SK-N-SH (cell line): ENCODE data around the gene SH3PXD2A. TPM values are rescaled to one million over a fixed set of nuclear protein-coding genes. Genes with fewer than 3 reads are reported as not detected.

Experiments
- CTCF ChIA-PET: fragments of 300-600, 350-600 bp; formaldehyde crosslinking; extraction: SDS; loops from one replicate; lab custom pipeline; 2021; lab: Yijun Ruan, JAX
- POLR2A ChIA-PET: fragments of 350-600 bp; sonication (Branson Sonifier 250); formaldehyde crosslinking; extraction: SDS; loops from one replicate; lab custom pipeline; 2020; ENCODE audit warnings: antibody characterized with exemption, inconsistent platforms; lab: Yijun Ruan, JAX
- DNase-seq: peaks from one replicate; pipeline ENCODE4 v3.0.0; 2012
- H2AFZ ChIP-seq: fragments of 200-600 bp; sonication (generic); 2 replicates; pipeline ENCODE4 v1.8.1; 2016; ENCODE audit warnings: antibody characterized with exemption, mild to moderate bottlenecking, low read depth
- H3F3A ChIP-seq: fragments of 200-600 bp; sonication (generic); replicated peaks from 2 replicates; pipeline ENCODE3; 2016; ENCODE audit warnings: antibody characterized with exemption, mild to moderate bottlenecking; ENCODE audit not compliant: insufficient read depth
- H3K27ac ChIP-seq, 2 experiments: fragments of 200-500 bp in 1 of 2; fragments of 200-600 bp in 1 of 2; sonication (Bioruptor generic) in 1 of 2; sonication (generic), shearing (Covaris generic) in 1 of 2; 2 replicates each; pipeline versions ENCODE4 v1.5.1 to v1.6.1; 2014 to 2016; ENCODE audit warnings: low read depth in 2 of 2, inconsistent platforms in 1 of 2, low read length in 1 of 2, mild to moderate bottlenecking in 1 of 2, mixed read lengths in 1 of 2
- H3K27me3 ChIP-seq: fragments of 200-600 bp; sonication (generic), shearing (Covaris generic); 2 replicates; pipeline ENCODE4 v1.6.1; 2016; ENCODE audit warnings: mixed run types; ENCODE audit not compliant: insufficient read depth
- H3K36me3 ChIP-seq, 2 experiments: fragments of 200-500 bp in 1 of 2; fragments of 200-600 bp in 1 of 2; sonication (Bioruptor generic) in 1 of 2; sonication (generic) in 1 of 2; replicated peaks in 1 of 2; 2 replicates each; pipeline versions ENCODE3 to v1.5.1; 2014 to 2016; ENCODE audit warnings: low read length in 1 of 2, mild to moderate bottlenecking in 1 of 2; ENCODE audit not compliant: insufficient read depth in 2 of 2, control insufficient read depth in 1 of 2
- H3K4me1 ChIP-seq, 2 experiments: fragments of 200-500 bp in 1 of 2; fragments of 200-600 bp in 1 of 2; sonication (Bioruptor generic) in 1 of 2; sonication (generic), shearing (Covaris generic) in 1 of 2; 2 replicates each; pipeline versions ENCODE4 v1.5.1 to v1.6.1; 2014 to 2016; ENCODE audit warnings: low read depth in 1 of 2, low read length in 1 of 2, mixed run types in 1 of 2; ENCODE audit not compliant: insufficient read depth in 2 of 2, control insufficient read depth in 1 of 2
- H3K4me2 ChIP-seq: fragments of 200-600 bp; sonication (generic), shearing (Covaris generic); 2 replicates; pipeline ENCODE4 v1.6.1; 2017; ENCODE audit warnings: mixed run types
- H3K4me3 ChIP-seq, 2 experiments: fragments of 200-500 bp in 1 of 2; fragments of 200-600 bp in 1 of 2; sonication (Bioruptor generic) in 1 of 2; sonication (generic), shearing (Covaris generic) in 1 of 2; 2 replicates each; pipeline versions ENCODE4 v1.5.1 to v1.8.1; 2014 to 2016; ENCODE audit warnings: low read depth in 2 of 2, inconsistent platforms in 1 of 2, low read length in 1 of 2, mild to moderate bottlenecking in 1 of 2, mixed read lengths in 1 of 2, moderate library complexity in 1 of 2
- H3K79me2 ChIP-seq: fragments of 200-600 bp; sonication (generic); 2 replicates; pipeline ENCODE4 v1.8.1; 2017; ENCODE audit warnings: mild to moderate bottlenecking; ENCODE audit not compliant: insufficient read depth
- H3K9ac ChIP-seq: fragments of 200-600 bp; sonication (generic); 2 replicates; pipeline ENCODE4 v1.6.1; 2017; ENCODE audit warnings: mixed run types
- H3K9me2 ChIP-seq: fragments of 200-600 bp; sonication (generic); 2 replicates; pipeline ENCODE4 v1.6.1; 2017; ENCODE audit warnings: mixed run types
- H3K9me3 ChIP-seq: fragments of 200-600 bp; sonication (generic); 2 replicates; pipeline ENCODE4 v1.6.1; 2017; ENCODE audit warnings: mixed run types, mild to moderate bottlenecking, moderate library complexity
- H4K20me1 ChIP-seq: fragments of 200-600 bp; sonication (generic); 2 replicates; pipeline ENCODE4 v1.6.1; 2017; ENCODE audit warnings: mild to moderate bottlenecking, mixed run types; ENCODE audit not compliant: insufficient read depth
- CHD2 ChIP-seq: fragments of 150-350 bp; IDR thresholded peaks from 2 replicates; pipeline ENCODE4 v1.6.1; 2018; ENCODE audit warnings: low read length; ENCODE audit not compliant: partially characterized antibody
- CTCF ChIP-seq: fragments of 200-600 bp; sonication (generic); IDR thresholded peaks from 2 replicates; pipeline ENCODE4 v1.6.1; 2017; ENCODE audit warnings: antibody characterized with exemption, mild to moderate bottlenecking, moderate library complexity
- EP300 ChIP-seq, 2 experiments: IDR thresholded peaks; 2 replicates each; pipeline versions ENCODE4 v1.4.0 to v1.6.1; 2012; ENCODE audit warnings: borderline replicate concordance in 1 of 2, low read depth in 1 of 2, low read length in 1 of 2
- EZH2phosphoT487 ChIP-seq: fragments of 200-600 bp; sonication (generic); IDR thresholded peaks from 2 replicates; pipeline ENCODE4 v1.6.1; 2017; ENCODE audit warnings: low read depth, mixed run types, mild to moderate bottlenecking, antibody characterized with exemption, moderate library complexity, borderline replicate concordance
- FOXM1 ChIP-seq: IDR thresholded peaks from 2 replicates; pipeline ENCODE4 v1.4.0; 2012; ENCODE audit warnings: low read depth, mild to moderate bottlenecking
- GABPA ChIP-seq: IDR thresholded peaks from 2 replicates; pipeline ENCODE4 v1.4.0; 2012; ENCODE audit warnings: low read depth, mild to moderate bottlenecking
- JUND ChIP-seq: IDR thresholded peaks from 2 replicates; pipeline ENCODE4 v1.4.0; 2012
- MEF2A ChIP-seq: IDR thresholded peaks from 2 replicates; pipeline ENCODE4 v1.4.0; 2012; ENCODE audit warnings: low read depth, borderline replicate concordance
- NRF1 ChIP-seq: IDR thresholded peaks from 2 replicates; pipeline ENCODE4 v1.6.1; 2012; ENCODE audit warnings: low read depth, mild to moderate bottlenecking, low read length
- PBX3 ChIP-seq: IDR thresholded peaks from 2 replicates; pipeline ENCODE4; 2012
- POLR2AphosphoS5 ChIP-seq: IDR thresholded peaks from 2 replicates; pipeline ENCODE4 v1.6.1; 2012; ENCODE audit warnings: low read depth, low read length
- REST ChIP-seq: IDR thresholded peaks from 2 replicates; pipeline ENCODE4 v1.6.1; 2012; ENCODE audit warnings: mild to moderate bottlenecking, low read depth, low read length, moderate library complexity
- RXRA ChIP-seq: IDR thresholded peaks from 2 replicates; pipeline ENCODE4 v1.4.0; 2012; ENCODE audit warnings: low read depth, mild to moderate bottlenecking, borderline replicate concordance
- SMC3 ChIP-seq: IDR thresholded peaks from 2 replicates; pipeline ENCODE4 v1.6.1; 2012; ENCODE audit warnings: low read depth, low read length, improper control_type of control experiment
- TAF1 ChIP-seq: IDR thresholded peaks from 2 replicates; pipeline ENCODE4 v1.6.1; 2012; ENCODE audit warnings: low read depth, mild to moderate bottlenecking, low read length, moderate library complexity, borderline replicate concordance
- TCF12 ChIP-seq: IDR thresholded peaks from 2 replicates; pipeline ENCODE4 v1.4.0; 2012
- USF1 ChIP-seq: IDR thresholded peaks from 2 replicates; pipeline ENCODE4 v1.4.0; 2012; ENCODE audit warnings: low read depth, borderline replicate concordance
- WGBS: methylation state at CpG from one replicate; pipeline ENCODE4 v1.1.6; 2017; ENCODE audit warnings: low lambda C conversion rate; 5-methylcytosine and 5-hydroxymethylcytosine counted together
- polyA plus RNA-seq, 3 experiments: library from polyadenylated mRNA; depleted of rRNA; stranded (reverse); fragments of >200 nt; gene quantifications; 2 replicates each; pipeline ENCODE4 v1.2.3, GENCODE V29; 2012

The SH3PXD2A gene
- polyA plus RNA-seq, 1 of the 3 experiments (the other 2 are of a cell fraction) = 2.5 TPM

- 92% methylated on average over 12 of the region's 42 CpGs for WGBS
- Histone ChIP-seq H3K4me2 (no peak overlapping the region), H4K20me1 (no peaks in the 10 kb centered on the region), H3K27me3 (no peaks in the 10 kb centered on the region), H3K27ac (no peak overlapping the region), H3K79me2 (no peaks in the 10 kb centered on the region), H2AFZ (no peak overlapping the region), H3K9me2 (no peaks in the 10 kb centered on the region), H3F3A (no peaks in the 10 kb centered on the region), H3K9me3 (no peaks in the 10 kb centered on the region), H3K4me3 (no peak overlapping the region), H3K4me1 (peaks cover 0 to 7% of the 10 kb centered on the region in 2 experiments; a peak in 1 of 4 replicates), H3K9ac (no peak overlapping the region), H3K36me3 (no peaks in the 10 kb centered on the region)
- TF ChIP-seq CTCF = no peak
- no peak for TF ChIP-seq USF1
- TF ChIP-seq CHD2 = no peak
- no peak for TF ChIP-seq TCF12
- TF ChIP-seq POLR2AphosphoS5 = no peak
- no peak for TF ChIP-seq FOXM1
- no peak for TF ChIP-seq GABPA
- TF ChIP-seq MEF2A = no peak
- ChIA-PET CTCF (interaction anchor here (1.0 to 2.2 kb wide), 4 partner anchors 25 to 62 kb away, joined by 3 to 5 read pairs (median 4); no protein-coding TSS in a partner anchor), POLR2A (interaction anchor here (0.6 kb wide), 1 partner anchor 566 kb away, joined by 4 read pairs; no protein-coding TSS in a partner anchor)
- DNase-seq = no peak
These were observed 194.8 kb downstream of the SH3PXD2A start for GRCh38 chr10:103660364-103661197.

GRCh38 chr10:103659674-103660363, 195.6 kb downstream of the SH3PXD2A start:
- H3K9me2 ChIP-seq = no peaks in the 10 kb centered on the region
- H3K4me1 ChIP-seq = peaks cover 0 to 10% of the 10 kb centered on the region in 2 experiments; a peak in 1 of 4 replicates
- no peaks in the 10 kb centered on the region for H3K36me3 ChIP-seq
- H2AFZ ChIP-seq = no peak overlapping the region
- ChIA-PET CTCF (interaction anchor here (1.0 to 2.2 kb wide), 4 partner anchors 26 to 62 kb away, joined by 3 to 6 read pairs (median 4); no protein-coding TSS in a partner anchor), POLR2A (no interaction called here)
- H3K4me3 ChIP-seq = no peak overlapping the region
- no peaks in the 10 kb centered on the region for H3F3A ChIP-seq
- H3K4me2 ChIP-seq = no peak overlapping the region
- DNase-seq = no peak
- H3K9me3 ChIP-seq = no peaks in the 10 kb centered on the region
- H3K79me2 ChIP-seq = no peaks in the 10 kb centered on the region
- H3K9ac ChIP-seq = no peak overlapping the region
- no peaks in the 10 kb centered on the region for H3K27me3 ChIP-seq
- no peak overlapping the region for H3K27ac ChIP-seq
- no peaks in the 10 kb centered on the region for H4K20me1 ChIP-seq
- 87% methylated on average over 6 of the region's 11 CpGs for WGBS
- TF ChIP-seq SMC3 (no peak), EZH2phosphoT487 (no peak), JUND (no peak), REST (no peak), FOXM1 (no peak), TCF12 (no peak), NRF1 (no peak), USF1 (no peak), PBX3 (no peak), EP300 (IDR thresholded peaks at IDR 0.05; ENCODE audit: borderline replicate concordance in 1 of 2, low read depth in 1 of 2, low read length in 1 of 2) (no peak), RXRA (no peak), TAF1 (no peak)
